22Rv1 (cell line): ENCODE data around the gene CWC22.
A peak's percentile ranks its signal among the peaks of the same experiment; 100 is the strongest.

Experiments used
- H3K27ac ChIP-seq: fragments of 450-650 bp; 2 replicates; pipeline ENCODE4 v1.5.1; 2017
- ZFX ChIP-seq: fragments of 450-650 bp; IDR thresholded peaks from 2 replicates; pipeline ENCODE4 v1.6.1; 2017; ENCODE audit warnings: antibody characterized with exemption, borderline replicate concordance
- TF ChIP-seq, protein P1 (sequence below): fragments of 450-650 bp; IDR thresholded peaks from 2 replicates; pipeline ENCODE4 v1.5.1; 2017; ENCODE audit warnings: mild to moderate bottlenecking

Gene CWC22

DNA sequence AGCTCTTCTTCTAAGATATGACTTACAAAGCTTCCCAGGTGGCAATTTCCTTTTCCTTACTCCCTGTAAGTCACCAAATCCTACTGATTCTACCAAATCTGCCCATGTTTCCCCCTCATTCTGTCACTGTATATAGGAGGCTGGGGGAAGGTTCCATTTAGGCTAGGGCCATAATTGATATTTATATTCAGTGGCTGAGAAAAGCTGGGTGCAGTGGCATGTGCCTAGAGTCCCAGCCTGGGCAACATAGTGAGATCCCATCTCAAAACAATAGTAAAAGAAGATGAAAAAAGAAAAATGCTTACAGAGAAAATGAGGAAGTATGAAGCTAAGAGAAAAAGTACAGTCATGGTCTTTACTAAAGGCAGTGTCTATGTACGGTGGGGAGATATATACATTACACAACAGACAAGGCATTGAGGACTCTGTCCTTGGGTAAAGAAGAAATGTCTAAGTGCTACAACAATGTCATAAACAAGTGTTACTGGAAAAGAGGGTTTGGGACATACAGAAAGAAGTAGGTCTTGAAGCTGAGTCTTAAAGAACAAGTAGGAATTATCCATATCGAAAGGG is 4.8 kb downstream of the CWC22 start:
- TF ChIP-seq ZFX, result no peak
- TF ChIP-seq, protein P1, sequence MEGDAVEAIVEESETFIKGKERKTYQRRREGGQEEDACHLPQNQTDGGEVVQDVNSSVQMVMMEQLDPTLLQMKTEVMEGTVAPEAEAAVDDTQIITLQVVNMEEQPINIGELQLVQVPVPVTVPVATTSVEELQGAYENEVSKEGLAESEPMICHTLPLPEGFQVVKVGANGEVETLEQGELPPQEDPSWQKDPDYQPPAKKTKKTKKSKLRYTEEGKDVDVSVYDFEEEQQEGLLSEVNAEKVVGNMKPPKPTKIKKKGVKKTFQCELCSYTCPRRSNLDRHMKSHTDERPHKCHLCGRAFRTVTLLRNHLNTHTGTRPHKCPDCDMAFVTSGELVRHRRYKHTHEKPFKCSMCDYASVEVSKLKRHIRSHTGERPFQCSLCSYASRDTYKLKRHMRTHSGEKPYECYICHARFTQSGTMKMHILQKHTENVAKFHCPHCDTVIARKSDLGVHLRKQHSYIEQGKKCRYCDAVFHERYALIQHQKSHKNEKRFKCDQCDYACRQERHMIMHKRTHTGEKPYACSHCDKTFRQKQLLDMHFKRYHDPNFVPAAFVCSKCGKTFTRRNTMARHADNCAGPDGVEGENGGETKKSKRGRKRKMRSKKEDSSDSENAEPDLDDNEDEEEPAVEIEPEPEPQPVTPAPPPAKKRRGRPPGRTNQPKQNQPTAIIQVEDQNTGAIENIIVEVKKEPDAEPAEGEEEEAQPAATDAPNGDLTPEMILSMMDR, result no peak
- H3K27ac ChIP-seq, result no peak overlapping the region

DNA sequence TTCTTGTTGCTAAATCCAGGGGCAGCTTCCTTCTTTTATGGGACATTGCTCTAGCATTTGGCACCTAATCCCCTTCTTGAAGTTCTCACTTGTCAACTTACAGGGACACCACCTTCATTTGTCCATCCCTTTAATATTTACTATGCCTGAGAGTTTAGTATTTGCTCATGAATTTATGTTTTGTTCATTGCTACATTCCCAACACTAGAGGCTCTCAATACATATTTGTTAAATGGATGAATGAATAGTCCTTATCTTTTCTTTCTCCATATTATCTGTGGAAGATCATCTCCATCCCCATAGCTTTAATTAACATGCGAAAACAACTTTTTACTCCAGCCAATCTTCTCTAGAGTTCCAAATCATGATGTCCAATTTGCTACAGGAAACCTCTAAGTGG is 5.4 kb downstream of the CWC22 start:
- H3K27ac ChIP-seq, result no peak overlapping the region
- TF ChIP-seq, protein P1, result no peak
- no peak for TF ChIP-seq ZFX

DNA sequence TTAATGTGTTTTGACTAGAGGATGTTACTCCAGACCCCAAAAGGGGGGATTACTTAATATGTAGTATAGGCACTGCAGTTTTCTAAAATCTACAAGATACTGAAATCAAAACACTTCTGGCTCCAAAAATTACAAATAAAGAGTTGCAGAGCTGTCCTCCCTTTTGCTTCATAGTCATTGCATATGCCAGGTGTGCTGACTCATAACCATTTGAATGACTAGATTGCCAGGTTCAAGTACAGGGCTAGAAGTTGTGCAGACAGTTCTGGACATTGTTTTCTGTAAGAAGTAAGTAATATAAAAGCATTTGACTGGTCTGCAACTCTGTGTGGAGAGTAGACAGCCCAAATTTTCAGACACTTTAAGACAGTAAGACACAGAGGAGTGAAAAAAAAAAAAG is 6.7 kb downstream of the CWC22 start:
- H3K27ac ChIP-seq, result no peak overlapping the region

DNA sequence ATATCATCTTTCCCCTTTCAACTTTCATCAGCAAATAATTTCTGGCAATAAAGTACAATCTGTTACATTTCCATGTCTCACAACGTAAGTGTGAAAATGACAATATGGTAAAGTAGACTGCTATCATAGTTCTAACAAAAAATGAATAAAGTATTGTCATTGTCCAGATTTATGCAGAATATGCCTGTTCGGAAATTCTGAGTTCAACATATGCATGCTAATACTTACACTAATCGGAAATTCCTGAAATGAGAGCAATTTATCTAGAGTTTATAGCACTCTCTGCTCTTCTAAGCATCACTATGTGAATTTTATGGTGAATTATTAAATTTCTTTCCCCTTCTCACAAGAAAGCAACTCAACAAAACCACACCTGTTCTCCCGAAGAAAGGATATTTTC is 8.1 kb downstream of the CWC22 start:
- TF ChIP-seq ZFX, result no peak
- TF ChIP-seq, protein P1, result no peak

More for the DNA sequence above, 6.7 kb downstream of the CWC22 start:
- TF ChIP-seq ZFX, result no peak
- TF ChIP-seq, protein P1, result no peak

DNA sequence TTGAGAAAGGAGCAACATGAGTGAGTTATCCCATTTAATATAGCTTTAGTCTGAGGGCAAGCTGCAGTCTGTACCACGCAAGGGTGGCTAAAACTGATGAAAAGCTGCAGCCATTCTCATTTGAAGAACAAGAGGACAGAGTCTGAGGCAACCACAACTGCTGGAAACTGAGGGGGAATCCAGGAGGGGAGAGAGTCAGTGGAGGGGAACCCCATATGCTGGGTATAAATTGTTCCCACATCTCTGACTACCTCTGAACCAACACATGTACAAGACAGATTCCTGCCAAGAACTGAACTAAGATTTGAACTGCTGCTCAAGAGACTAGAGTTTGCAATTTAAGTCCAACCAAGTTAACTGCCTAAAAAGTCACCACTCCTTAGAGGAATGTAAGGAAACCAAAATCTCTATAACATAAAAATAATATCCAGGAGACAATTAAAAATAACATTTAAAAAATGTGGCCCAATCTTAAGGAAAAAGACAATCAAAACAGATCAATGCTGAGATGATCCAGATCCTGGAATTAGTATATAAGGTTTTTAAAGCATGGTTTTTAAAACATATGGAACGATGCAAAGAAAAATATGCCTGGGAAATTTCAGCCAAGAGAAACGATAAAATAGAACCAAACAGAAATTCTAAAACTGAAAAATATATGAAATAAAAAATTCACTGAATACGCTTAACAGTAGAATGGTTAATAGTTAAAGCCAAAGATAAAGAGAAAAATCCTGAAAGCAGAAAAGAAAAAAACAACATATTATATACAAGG is 11.2 kb downstream of the CWC22 start:
- TF ChIP-seq, protein P1, result no peak
- TF ChIP-seq ZFX, result no peak
- no peak overlapping the region for H3K27ac ChIP-seq

More for the DNA sequence above, 8.1 kb downstream of the CWC22 start:
- no peak overlapping the region for H3K27ac ChIP-seq

DNA sequence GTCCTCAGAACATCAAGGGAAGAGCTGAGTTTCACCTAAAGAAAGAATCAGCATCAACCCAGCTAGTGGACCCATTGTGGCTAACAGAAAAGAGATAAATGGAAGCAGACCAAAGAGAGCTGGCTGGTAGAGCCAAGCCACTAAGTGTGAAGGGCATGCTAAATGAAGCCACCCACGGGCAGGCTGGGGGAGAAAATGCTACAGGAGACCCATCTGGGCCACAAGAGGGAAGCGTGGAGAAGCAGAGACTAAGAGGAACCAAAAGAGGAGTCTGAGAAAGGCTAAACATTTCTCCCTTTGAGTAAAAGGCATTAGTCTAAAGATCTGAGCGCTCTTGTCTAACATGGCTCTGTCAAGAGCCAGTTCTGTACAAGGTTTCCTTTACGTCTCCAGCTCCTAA is 15.8 kb downstream of the CWC22 start:
- TF ChIP-seq, protein P1, result peak; percentile 20
- TF ChIP-seq ZFX, result no peak

DNA sequence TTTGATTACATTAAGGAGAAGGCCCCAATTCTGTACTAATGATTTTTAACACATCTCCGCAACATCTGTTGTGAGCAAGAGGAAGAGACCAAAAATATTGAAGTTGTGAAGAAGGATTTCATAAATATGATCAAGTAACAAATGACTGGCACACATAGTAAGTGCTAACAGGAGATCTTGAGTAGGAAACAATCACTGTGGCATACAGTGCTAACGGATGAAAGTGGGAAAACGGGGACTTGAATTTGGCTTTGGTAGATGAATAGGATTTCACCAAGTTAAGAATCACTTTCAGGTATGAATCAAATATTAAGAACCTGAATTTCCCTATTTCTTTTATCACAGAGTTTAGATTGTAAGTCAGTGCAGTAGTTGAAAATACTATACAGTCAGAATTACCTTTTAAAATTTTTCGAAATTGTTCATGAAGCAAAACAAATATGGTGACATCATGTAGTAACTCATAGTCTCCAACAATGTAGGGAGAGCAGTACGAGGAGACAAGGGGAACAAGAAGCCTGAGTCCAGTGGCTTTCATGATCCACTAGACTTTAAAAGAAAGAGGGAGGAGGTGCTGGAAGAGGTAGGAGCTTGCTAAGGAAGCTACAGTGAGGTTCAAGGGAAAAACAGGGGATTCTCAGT is 16.3 kb downstream of the CWC22 start:
- no peak for TF ChIP-seq ZFX
- TF ChIP-seq, protein P1, result no peak
- H3K27ac ChIP-seq, result no peak overlapping the region

More for the DNA sequence above, 15.8 kb downstream of the CWC22 start:
- H3K27ac ChIP-seq, result no peak overlapping the region
